Caco-2 (cell line): Measurements from ENCODE around the gene SLC35G3. TPM values are rescaled to one million over a fixed set of nuclear protein-coding genes. Genes with fewer than 3 reads are reported as not detected.
"Not testable (repeated sequence)": the region's sequence is repeated elsewhere in the genome, so short reads cannot be mapped to it uniquely, and the experiment has no call there.

ENCODE experiments used
- BruUV-seq: library from RNA; stranded (reverse); fragments of 400-500 nt; replicated peaks from 2 replicates; lab custom pipeline; 2021; lab: Mats Ljungman, UMichigan
- CTCF ChIA-PET: fragments of 300-600 bp; sonication (Branson Sonifier 250); formaldehyde crosslinking; loops from one replicate; lab custom pipeline; 2022; ENCODE audit warnings: antibody characterized with exemption; lab: Charles Lee
- POLR2A ChIA-PET: fragments of 300-600 bp; sonication (Branson Sonifier 250); formaldehyde crosslinking; loops from one replicate; lab custom pipeline; 2022; ENCODE audit warnings: antibody characterized with exemption; lab: Charles Lee
- DNase-seq, 2 experiments: peaks; one replicate each; pipeline versions ENCODE4 v3.0.0 to v3.0.0-alpha.2; 2020 to 2022
- H3K27me3 ChIP-seq: replicated peaks from 2 replicates; pipeline ENCODE4 v1.6.0; 2011; ENCODE audit warnings: low read length; ENCODE audit not compliant: control insufficient read depth, insufficient read depth
- H3K36me3 ChIP-seq: 2 replicates; pipeline ENCODE4 v1.5.1; 2011; ENCODE audit warnings: low read length; ENCODE audit not compliant: control insufficient read depth, insufficient read depth
- H3K4me1 ChIP-seq: fragments of 250-450 bp; sonication (Bioruptor Pico); 2 replicates; pipeline ENCODE4 v1.5.1; 2020; ENCODE audit warnings: mild to moderate bottlenecking
- H3K4me3 ChIP-seq: 2 replicates; pipeline ENCODE4 v1.5.1; 2011; ENCODE audit warnings: low read depth, mild to moderate bottlenecking, control low read depth, low read length
- H3K9me3 ChIP-seq: fragments of 250-450 bp; sonication (Bioruptor Pico); 2 replicates; pipeline ENCODE4 v1.5.1; 2020; ENCODE audit warnings: mild to moderate bottlenecking, moderate library complexity
- H3K27ac Mint-ChIP-seq: one replicate; pipeline ENCODE4 v1.8.0; 2022; ENCODE audit warnings: mixed read lengths; ENCODE audit not compliant: unreplicated experiment
- H3K27me3 Mint-ChIP-seq: one replicate; pipeline ENCODE4 v1.8.0; 2022; ENCODE audit warnings: mixed read lengths; ENCODE audit not compliant: insufficient read depth, unreplicated experiment
- H3K36me3 Mint-ChIP-seq: one replicate; pipeline ENCODE4 v1.8.0; 2022; ENCODE audit warnings: mild to moderate bottlenecking, mixed read lengths; ENCODE audit not compliant: insufficient read depth, unreplicated experiment
- H3K4me1 Mint-ChIP-seq: one replicate; pipeline ENCODE4 v1.8.0; 2022; ENCODE audit warnings: low read depth, mixed read lengths; ENCODE audit not compliant: unreplicated experiment
- H3K4me3 Mint-ChIP-seq: one replicate; pipeline ENCODE4 v1.8.0; 2022; ENCODE audit warnings: mild to moderate bottlenecking, moderate library complexity, mixed read lengths; ENCODE audit not compliant: unreplicated experiment
- H3K9me3 Mint-ChIP-seq: one replicate; pipeline ENCODE4 v1.8.0; 2022; ENCODE audit warnings: mixed read lengths; ENCODE audit not compliant: unreplicated experiment
- intact Hi-C: fragments of 100-400 bp; cut with micrococcal nuclease; formaldehyde crosslinking; loops from one replicate; pipeline ENCODE4 v1.10.0; 2022; ENCODE audit not compliant: unreplicated experiment
- total RNA-seq: library from RNA; stranded (reverse); gene quantifications from 2 replicates; pipeline ENCODE4 v1.2.3, GENCODE V29; 2022
- TF ChIP-seq, protein P1 (sequence below), 2 experiments: fragments of 200-600 bp in 1 of 2; IDR thresholded peaks; 1 replicate in 1 of 2; 2 replicates in 1 of 2; pipeline versions ENCODE4 v1.5.1 to v1.8.0; 2011 to 2022; ENCODE audit warnings: antibody characterized with exemption in 1 of 2, control low read depth in 1 of 2, inconsistent platforms in 1 of 2, low read depth in 1 of 2, low read length in 1 of 2, mild to moderate bottlenecking in 1 of 2, moderate library complexity in 1 of 2; ENCODE audit not compliant: insufficient read depth in 1 of 2, severe bottlenecking in 1 of 2, unreplicated experiment in 1 of 2

SLC35G3 gene
- total RNA-seq, 1 experiment from 2014 or later: not detected

GRCh38 chr17:35155246-35155645 lies 38.9 kb downstream of the SLC35G3 start:
- Histone ChIP-seq H3K27me3 (no peaks in the 10 kb centered on the region), H3K4me1 (no peaks in the 10 kb centered on the region), H3K4me3 (no peak overlapping the region), H3K9me3 (no peaks in the 10 kb centered on the region), H3K36me3 (no peaks in the 10 kb centered on the region)
- no TSS peak for BruUV-seq
- Mint-ChIP-seq H3K4me1 (peaks cover 5% of the 10 kb centered on the region), H3K9me3 (no peaks in the 10 kb centered on the region), H3K27ac (no peak overlapping the region), H3K27me3 (peaks cover 8% of the 10 kb centered on the region), H3K4me3 (no peak overlapping the region), H3K36me3 (no peaks in the 10 kb centered on the region)
- ChIA-PET POLR2A (no interaction called here), CTCF (no interaction called here)
- TF ChIP-seq, protein P1, sequence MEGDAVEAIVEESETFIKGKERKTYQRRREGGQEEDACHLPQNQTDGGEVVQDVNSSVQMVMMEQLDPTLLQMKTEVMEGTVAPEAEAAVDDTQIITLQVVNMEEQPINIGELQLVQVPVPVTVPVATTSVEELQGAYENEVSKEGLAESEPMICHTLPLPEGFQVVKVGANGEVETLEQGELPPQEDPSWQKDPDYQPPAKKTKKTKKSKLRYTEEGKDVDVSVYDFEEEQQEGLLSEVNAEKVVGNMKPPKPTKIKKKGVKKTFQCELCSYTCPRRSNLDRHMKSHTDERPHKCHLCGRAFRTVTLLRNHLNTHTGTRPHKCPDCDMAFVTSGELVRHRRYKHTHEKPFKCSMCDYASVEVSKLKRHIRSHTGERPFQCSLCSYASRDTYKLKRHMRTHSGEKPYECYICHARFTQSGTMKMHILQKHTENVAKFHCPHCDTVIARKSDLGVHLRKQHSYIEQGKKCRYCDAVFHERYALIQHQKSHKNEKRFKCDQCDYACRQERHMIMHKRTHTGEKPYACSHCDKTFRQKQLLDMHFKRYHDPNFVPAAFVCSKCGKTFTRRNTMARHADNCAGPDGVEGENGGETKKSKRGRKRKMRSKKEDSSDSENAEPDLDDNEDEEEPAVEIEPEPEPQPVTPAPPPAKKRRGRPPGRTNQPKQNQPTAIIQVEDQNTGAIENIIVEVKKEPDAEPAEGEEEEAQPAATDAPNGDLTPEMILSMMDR (IDR thresholded peaks at IDR 0.05; ENCODE audit: insufficient read depth in 1 of 2, low read depth in 1 of 2, low read length in 1 of 2, severe bottlenecking in 1 of 2, unreplicated experiment in 1 of 2): no peak
- intact Hi-C loops: no loop called here
- no peak for DNase-seq

DNA sequence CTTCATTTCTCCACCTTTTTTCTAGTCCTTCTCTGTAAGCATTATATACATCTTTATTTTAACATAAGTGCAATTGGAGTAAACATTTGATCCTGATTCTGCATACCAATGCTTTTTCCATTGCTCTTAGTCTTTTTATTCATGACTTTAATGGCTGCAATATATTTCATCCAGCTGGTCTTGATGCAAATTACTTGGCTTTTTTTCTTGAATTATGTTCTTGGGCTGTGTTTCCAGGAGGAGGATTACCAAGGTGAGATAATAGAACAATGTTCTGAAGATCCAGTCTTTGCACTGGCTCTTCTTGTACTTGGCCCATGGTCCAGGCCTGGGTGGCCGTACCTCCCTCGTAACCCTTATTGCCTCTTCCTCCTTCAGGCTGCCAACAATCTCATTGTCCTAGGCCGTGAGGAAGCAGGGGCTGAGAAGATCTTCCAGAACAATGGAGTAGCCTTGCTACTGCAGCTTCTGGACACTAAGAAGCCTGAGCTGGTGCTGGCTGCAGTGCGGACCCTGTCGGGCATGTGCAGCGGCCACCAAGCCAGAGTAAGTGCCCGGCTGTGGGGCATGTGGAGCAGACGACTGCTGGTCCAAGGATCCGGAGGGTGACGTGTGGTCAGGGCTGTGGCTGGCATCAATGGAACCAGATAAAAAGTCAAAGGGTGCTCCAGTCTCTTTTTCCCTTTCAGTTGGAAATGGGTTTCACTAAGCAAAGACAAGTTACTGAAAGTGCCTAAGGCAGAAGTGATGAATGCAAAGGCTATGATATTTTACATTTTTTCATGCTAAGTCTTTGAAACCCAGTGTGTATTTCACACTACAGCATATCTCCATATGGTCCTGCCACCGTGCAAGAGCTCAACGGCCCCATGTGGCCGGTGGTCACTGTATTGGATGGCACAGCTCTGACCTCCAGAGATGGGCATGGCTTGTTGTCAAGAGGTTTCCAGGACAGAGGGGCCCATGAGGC lies 39.7 kb downstream of the SLC35G3 start:
- CTCF ChIA-PET: no interaction called here
- intact Hi-C loops: no loop called here
- H3K9me3 ChIP-seq: no peaks in the 10 kb centered on the region
- no peaks in the 10 kb centered on the region for H3K4me1 ChIP-seq
- Mint-ChIP-seq H3K27me3 (peaks cover 5% of the 10 kb centered on the region), H3K4me3 (no peak overlapping the region), H3K36me3 (no peaks in the 10 kb centered on the region), H3K27ac (no peak overlapping the region), H3K4me1 (peaks cover 5% of the 10 kb centered on the region), H3K9me3 (no peaks in the 10 kb centered on the region)
- TF ChIP-seq, protein P1 (IDR thresholded peaks at IDR 0.05; ENCODE audit: insufficient read depth in 1 of 2, low read depth in 1 of 2, low read length in 1 of 2, severe bottlenecking in 1 of 2, unreplicated experiment in 1 of 2): no peak
- peak in 1 of 2 experiments; percentile 12 for DNase-seq
- no TSS peak for BruUV-seq
- no peaks in the 10 kb centered on the region for H3K27me3 ChIP-seq
- H3K4me3 ChIP-seq: no peak overlapping the region
- POLR2A ChIA-PET: no interaction called here
- no peaks in the 10 kb centered on the region for H3K36me3 ChIP-seq

DNA sequence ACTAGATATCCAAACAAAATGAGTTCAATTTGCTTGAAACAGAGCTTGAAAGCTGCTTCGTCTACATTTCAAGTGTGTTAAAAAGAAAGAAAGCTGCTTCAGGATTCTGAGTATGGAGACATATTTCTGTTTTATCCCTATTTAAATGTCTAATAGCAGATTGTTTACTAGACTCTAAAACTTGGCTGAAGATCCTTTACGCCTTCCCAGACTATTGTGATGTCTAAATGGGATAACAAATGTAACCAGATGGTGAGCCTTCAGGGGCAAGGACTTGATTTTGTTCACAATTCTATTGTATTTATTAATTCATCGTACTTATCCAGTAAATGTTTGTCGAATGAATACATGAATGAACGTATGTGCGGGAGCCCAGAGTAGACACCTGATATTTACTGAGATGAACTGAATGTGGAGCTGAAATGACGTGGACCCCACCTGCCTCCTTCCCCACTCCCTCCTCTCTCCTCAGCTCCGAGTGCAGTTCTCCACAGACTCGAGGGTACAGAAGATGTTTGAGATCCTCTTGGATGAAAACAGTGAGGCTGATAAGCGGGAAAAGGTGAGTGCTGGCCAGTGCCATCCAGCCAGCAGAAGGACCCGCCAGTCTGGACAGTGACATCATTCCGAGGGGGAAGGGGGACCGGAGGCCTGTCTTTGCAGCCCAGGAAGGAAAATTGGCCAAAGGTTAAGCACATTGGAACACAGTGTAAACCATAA lies 41.6 kb downstream of the SLC35G3 start:
- intact Hi-C loops: no loop called here
- TF ChIP-seq, protein P1 (IDR thresholded peaks at IDR 0.05; ENCODE audit: insufficient read depth in 1 of 2, low read depth in 1 of 2, low read length in 1 of 2, severe bottlenecking in 1 of 2, unreplicated experiment in 1 of 2): no peak
- Histone ChIP-seq H3K9me3 (no peaks in the 10 kb centered on the region), H3K4me1 (no peaks in the 10 kb centered on the region), H3K36me3 (no peaks in the 10 kb centered on the region), H3K27me3 (no peaks in the 10 kb centered on the region), H3K4me3 (no peak overlapping the region)
- ChIA-PET CTCF (no interaction called here), POLR2A (no interaction called here)
- no peak overlapping the region for H3K4me3 Mint-ChIP-seq
- H3K27me3 Mint-ChIP-seq: peaks cover 5% of the 10 kb centered on the region
- no peaks in the 10 kb centered on the region for H3K9me3 Mint-ChIP-seq
- no TSS peak for BruUV-seq
- peaks cover 5% of the 10 kb centered on the region for H3K4me1 Mint-ChIP-seq
- DNase-seq: no peak
- no peak overlapping the region for H3K27ac Mint-ChIP-seq
- H3K36me3 Mint-ChIP-seq: no peaks in the 10 kb centered on the region

DNA sequence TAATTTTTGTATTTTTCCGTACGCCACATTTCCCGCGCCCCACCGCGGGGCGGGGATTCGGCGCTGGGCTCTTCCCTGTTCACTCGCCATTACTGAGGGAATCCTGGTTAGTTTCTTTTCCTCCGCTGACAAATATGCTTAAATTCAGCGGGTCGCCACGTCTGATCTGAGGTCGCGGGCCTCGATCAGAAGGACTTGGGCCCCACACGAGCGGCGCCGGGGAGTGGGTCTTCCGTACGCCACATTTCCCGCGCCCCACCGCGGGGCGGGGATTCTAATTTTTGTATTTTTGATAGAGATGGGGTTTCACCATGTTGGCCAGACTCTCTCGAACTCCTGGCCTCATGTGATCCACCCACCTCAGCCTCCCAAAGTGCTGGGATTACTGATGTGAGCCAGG lies 43.1 kb downstream of the SLC35G3 start:
- DNase-seq, H3K27ac Mint-ChIP-seq, H3K9me3 ChIP-seq, H3K27me3 ChIP-seq, H3K4me3 ChIP-seq, H3K4me1 ChIP-seq, POLR2A ChIA-PET, H3K4me1 Mint-ChIP-seq, H3K36me3 Mint-ChIP-seq, H3K9me3 Mint-ChIP-seq, intact Hi-C loops, H3K4me3 Mint-ChIP-seq, BruUV-seq, CTCF ChIA-PET, H3K27me3 Mint-ChIP-seq, H3K36me3 ChIP-seq: not testable (repeated sequence)
